H1 (cell line): Measurements from ENCODE around the gene OMA1. TPM values are rescaled to one million over a fixed set of nuclear protein-coding genes. Genes with fewer than 3 reads are reported as not detected.

Experiments
- E2F6 ChIP-seq: IDR thresholded peaks from 2 replicates; pipeline ENCODE4 v1.6.1; 2012; ENCODE audit warnings: inconsistent platforms
- SIN3A ChIP-seq, 2 experiments: IDR thresholded peaks in 1 of 2; conservative IDR thresholded peaks in 1 of 2; 2 replicates each; pipeline ENCODE4 v1.6.1; 2011 to 2012; ENCODE audit warnings: low read length in 2 of 2, improper control_type of control experiment in 1 of 2, low read depth in 1 of 2, mild to moderate bottlenecking in 1 of 2
- polyA plus RNA-seq, 7 experiments: library from polyadenylated mRNA; depleted of rRNA in 3 of 7; stranded (reverse) in 5 of 7; unstranded in 2 of 7; fragments of >200 nt in 5 of 7; fragments of 200-250 nt in 2 of 7; gene quantifications; 1 replicate in 5 of 7; 2 replicates in 1 of 7; 4 replicates in 1 of 7; pipeline versions ENCODE4 v1.2.1 to v1.2.3, GENCODE V29; 2011 to 2013; ENCODE audit warnings: missing spikeins in 2 of 7, mixed read lengths in 2 of 7
- total RNA-seq: library from RNA; stranded (reverse); fragmentation: NEBNext Ultra II Directional; extraction: Animal tissue kit (Norgen Biotek cat#: 25700); gene quantifications from 2 replicates; pipeline ENCODE4 v1.2.1, GENCODE V29; 2021

The OMA1 gene
- total and polyA plus RNA-seq, 2 of the 8 experiments (the other 6 are each of a cell fraction or from before 2014, with no cell fraction given), result 7.7 to 11.7 TPM

- TF ChIP-seq SIN3A (conservative IDR thresholded peaks at IDR 0.05 in 1 of 2, IDR thresholded peaks at IDR 0.05 in 1 of 2; ENCODE audit: low read depth in 1 of 2, low read length in 2 of 2) (no peak), E2F6 (no peak)
These were observed 94.8 kb downstream of the OMA1 start (continued) for GRCh38 chr1:58451560-58452191.
